ENCODE results near the gene CCDC107. TPM values are rescaled to one million over a fixed set of nuclear protein-coding genes. Genes with fewer than 3 reads are reported as not detected.

CCDC107 gene
- total and polyA plus RNA-seq, 7 donors: 15.4 to 49.4 (median 27.9) TPM

GRCh38 chr9:35612843-35613242 is 45.2 kb upstream of the CCDC107 start:
- WGBS, 3 donors: 82 to 88% (median 85%) methylated on average over 2 of the region's 2 CpGs
- Histone ChIP-seq H3K9me3 (no peaks in the 10 kb centered on the region), H3K4me1 (peaks cover 16% of the 10 kb centered on the region), H3K36me3 (ENCODE audit: insufficient read depth in 1 of 2, low read depth in 1 of 2) (peaks cover 8 to 24% of the 10 kb centered on the region in 2 donors), H3K27ac (no peak overlapping the region), H3K27me3 (ENCODE audit: insufficient read depth in 3 of 3, low read length in 2 of 3) (peaks cover 0 to 2% (median 0%) of the 10 kb centered on the region in 3 donors), H3K4me3 (no peak overlapping the region)
- intact Hi-C loops (cut with DNase I): no loop called here
- no peak for DNase-seq
- TF ChIP-seq, protein P1, sequence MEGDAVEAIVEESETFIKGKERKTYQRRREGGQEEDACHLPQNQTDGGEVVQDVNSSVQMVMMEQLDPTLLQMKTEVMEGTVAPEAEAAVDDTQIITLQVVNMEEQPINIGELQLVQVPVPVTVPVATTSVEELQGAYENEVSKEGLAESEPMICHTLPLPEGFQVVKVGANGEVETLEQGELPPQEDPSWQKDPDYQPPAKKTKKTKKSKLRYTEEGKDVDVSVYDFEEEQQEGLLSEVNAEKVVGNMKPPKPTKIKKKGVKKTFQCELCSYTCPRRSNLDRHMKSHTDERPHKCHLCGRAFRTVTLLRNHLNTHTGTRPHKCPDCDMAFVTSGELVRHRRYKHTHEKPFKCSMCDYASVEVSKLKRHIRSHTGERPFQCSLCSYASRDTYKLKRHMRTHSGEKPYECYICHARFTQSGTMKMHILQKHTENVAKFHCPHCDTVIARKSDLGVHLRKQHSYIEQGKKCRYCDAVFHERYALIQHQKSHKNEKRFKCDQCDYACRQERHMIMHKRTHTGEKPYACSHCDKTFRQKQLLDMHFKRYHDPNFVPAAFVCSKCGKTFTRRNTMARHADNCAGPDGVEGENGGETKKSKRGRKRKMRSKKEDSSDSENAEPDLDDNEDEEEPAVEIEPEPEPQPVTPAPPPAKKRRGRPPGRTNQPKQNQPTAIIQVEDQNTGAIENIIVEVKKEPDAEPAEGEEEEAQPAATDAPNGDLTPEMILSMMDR (IDR thresholded peaks at IDR 0.05): no peak
- ATAC-seq: no peak

DNA sequence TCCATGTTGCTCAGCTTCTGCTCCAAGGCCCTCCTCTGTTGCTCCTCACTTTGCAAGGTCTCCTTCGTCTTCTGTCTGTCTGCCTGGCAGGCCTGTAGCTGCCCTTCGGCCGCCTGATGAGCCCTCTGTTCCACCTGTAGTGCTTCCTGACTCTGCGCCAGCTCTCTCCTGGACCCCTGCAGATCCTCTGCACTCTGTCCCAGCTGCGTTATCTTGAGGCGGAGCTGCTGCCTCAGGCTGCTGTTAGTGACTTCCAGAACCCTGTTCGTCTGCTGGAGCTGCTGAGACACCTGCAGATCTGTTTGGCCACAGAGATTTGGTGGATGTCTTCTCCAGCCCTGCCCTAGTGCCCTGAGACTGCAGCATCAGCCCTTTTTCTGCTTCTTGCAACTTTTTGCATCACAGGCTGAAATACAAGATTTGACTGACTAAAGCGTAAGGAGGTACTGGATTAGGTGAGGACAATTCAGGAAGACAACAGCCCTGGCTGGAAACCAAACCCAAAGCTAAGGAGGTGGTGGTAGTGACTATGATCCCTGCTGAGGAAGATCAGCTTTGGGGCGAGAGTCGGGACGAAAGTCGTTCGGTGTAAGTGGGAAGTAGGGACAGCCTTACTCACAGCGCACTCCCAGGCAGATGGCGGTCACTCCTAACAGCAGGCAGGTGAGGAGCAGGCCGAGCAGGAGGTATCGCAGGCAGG is 42.0 kb upstream of the CCDC107 start:
- H3K36me3 ChIP-seq (ENCODE audit: insufficient read depth in 1 of 2, low read depth in 1 of 2): no peaks in the 10 kb centered on the region
- H3K27me3 ChIP-seq (ENCODE audit: insufficient read depth in 3 of 3, low read length in 2 of 3): peaks cover 0 to 2% (median 0%) of the 10 kb centered on the region in 3 donors
- DNase-seq (peak in 1 of 2 donors; percentile 46), ATAC-seq (no peak)
- TF ChIP-seq, protein P1 (IDR thresholded peaks at IDR 0.05): no peak
- H3K4me1 ChIP-seq: peaks cover 4% of the 10 kb centered on the region
- H3K27ac ChIP-seq: no peak overlapping the region
- intact Hi-C loops (cut with DNase I): no loop called here
- H3K4me3 ChIP-seq: no peak overlapping the region
- 76 to 83% (median 82%) methylated on average over 16 to 17 of the region's 17 CpGs for WGBS, 3 donors
- no peaks in the 10 kb centered on the region for H3K9me3 ChIP-seq

DNA sequence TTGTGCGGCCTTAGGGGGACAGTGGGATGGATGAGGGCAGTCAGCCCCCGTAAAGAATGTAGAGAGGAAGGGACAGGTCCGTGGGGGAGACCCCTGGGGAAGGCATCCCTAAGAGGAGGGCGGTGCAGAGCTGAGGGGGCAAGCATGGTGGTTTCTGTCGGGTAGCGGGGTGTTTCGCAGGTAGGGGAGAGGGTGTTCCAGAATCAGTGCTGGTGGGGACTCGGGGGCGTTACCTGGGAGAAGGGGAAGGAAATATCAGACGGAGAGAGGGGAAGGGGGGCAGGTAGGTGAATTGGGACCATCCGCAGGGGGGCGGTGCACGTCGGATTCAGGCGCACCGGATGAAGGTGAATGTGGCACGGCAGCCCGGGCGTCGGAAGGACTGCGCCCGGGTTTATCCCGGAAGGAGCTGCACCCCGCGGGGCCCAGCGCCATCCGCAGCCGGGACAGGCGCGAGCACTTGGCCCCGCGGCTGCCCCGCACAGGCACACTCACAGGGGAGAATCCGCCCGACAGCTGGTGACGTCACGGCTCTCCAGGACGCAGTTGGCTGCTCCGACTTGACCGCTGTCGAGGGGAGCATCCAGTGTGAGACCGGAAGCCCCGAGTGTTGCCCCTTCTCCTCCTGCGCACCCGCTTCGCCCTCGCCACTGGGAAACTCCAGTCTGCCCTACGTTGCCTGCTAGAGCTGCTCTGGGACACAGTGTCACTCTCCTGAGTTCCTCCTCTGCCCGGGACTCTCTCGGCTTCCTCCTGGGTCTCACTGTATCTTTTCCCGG is 41.2 kb upstream of the CCDC107 start:
- no peak overlapping the region for H3K27ac ChIP-seq
- intact Hi-C loops (cut with DNase I): no loop called here
- peaks cover 0 to 2% (median 0%) of the 10 kb centered on the region in 3 donors for H3K27me3 ChIP-seq (ENCODE audit: insufficient read depth in 3 of 3, low read length in 2 of 3)
- DNase-seq (peak; percentile 74 to 84), ATAC-seq (peak; percentile 45 to 75 (median 68))
- 10 to 12% (median 11%) methylated on average over 37 to 51 of the region's 51 CpGs for WGBS, 3 donors
- TF ChIP-seq, protein P1 (IDR thresholded peaks at IDR 0.05): no peak
- H3K4me3 ChIP-seq: peak overlapping the region; percentile 61
- H3K4me1 ChIP-seq: peaks cover 4% of the 10 kb centered on the region
- no peaks in the 10 kb centered on the region for H3K36me3 ChIP-seq (ENCODE audit: insufficient read depth in 1 of 2, low read depth in 1 of 2)
- H3K9me3 ChIP-seq: no peaks in the 10 kb centered on the region

DNA sequence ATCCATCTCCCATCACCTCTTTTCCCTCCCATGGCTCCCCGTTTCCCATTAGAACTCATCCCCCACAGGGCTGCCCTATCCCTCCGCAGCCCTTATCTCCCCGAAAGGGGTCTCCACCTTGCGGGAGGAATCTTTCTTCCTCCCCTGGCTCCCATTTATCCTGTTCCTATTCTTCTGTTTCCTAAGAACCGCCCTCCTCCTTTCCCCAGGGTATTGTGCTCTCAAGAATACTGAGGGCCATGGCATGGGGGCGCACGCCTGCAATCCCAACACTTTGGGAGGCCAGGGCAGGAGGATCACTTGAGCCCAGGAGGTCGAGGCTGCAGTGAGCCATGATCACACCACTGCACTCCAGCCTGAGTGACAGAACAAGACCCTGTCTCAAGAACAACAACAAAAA is 40.5 kb upstream of the CCDC107 start:
- H3K4me3 ChIP-seq: peak overlapping the region; percentile 61

More for the DNA sequence above, 40.5 kb upstream of the CCDC107 start:
- peaks cover 4% of the 10 kb centered on the region for H3K4me1 ChIP-seq
- 67 to 73% (median 68%) methylated on average over 8 of the region's 8 CpGs for WGBS, 3 donors
- no peaks in the 10 kb centered on the region for H3K9me3 ChIP-seq
- TF ChIP-seq, protein P1 (IDR thresholded peaks at IDR 0.05): no peak
- H3K27me3 ChIP-seq (ENCODE audit: insufficient read depth in 3 of 3, low read length in 2 of 3): peaks cover 0 to 2% (median 0%) of the 10 kb centered on the region in 3 donors
- ATAC-seq: no peak
- H3K36me3 ChIP-seq (ENCODE audit: insufficient read depth in 1 of 2, low read depth in 1 of 2): no peaks in the 10 kb centered on the region
- no peak for DNase-seq
- H3K27ac ChIP-seq: no peak overlapping the region
- intact Hi-C loops (cut with DNase I): no loop called here
